MG63 (cell line): ENCODE measurements around the gene ESPNL. TPM values are rescaled to one million over a fixed set of nuclear protein-coding genes. Genes with fewer than 3 reads are reported as not detected.
"Not testable (repeated sequence)": the region's sequence is repeated elsewhere in the genome, so short reads cannot be mapped to it uniquely, and the experiment has no call there.

Experiments
- DNase-seq: peaks from one replicate; pipeline ENCODE4 v3.0.0-alpha.2; 2020
- H3K27me3 ChIP-seq: fragments of 250-450 bp; sonication (Bioruptor Pico); 2 replicates; pipeline ENCODE4 v1.5.1; 2020; ENCODE audit warnings: mild to moderate bottlenecking, moderate library complexity
- H3K36me3 ChIP-seq: fragments of 250-450 bp; sonication (Bioruptor Pico); 2 replicates; pipeline ENCODE4 v1.5.1; 2020; ENCODE audit warnings: mild to moderate bottlenecking, moderate library complexity
- H3K4me3 ChIP-seq: fragments of 250-450 bp; sonication (Bioruptor Pico); 2 replicates; pipeline ENCODE4 v1.5.1; 2020; ENCODE audit warnings: mild to moderate bottlenecking, moderate library complexity
- H3K9me3 ChIP-seq: fragments of 250-450 bp; sonication (Bioruptor Pico); 2 replicates; pipeline ENCODE4 v1.5.1; 2020; ENCODE audit warnings: mild to moderate bottlenecking, moderate library complexity
- total RNA-seq: library from RNA; depleted of rRNA; stranded (reverse); fragments of >200 nt; shearing (Covaris generic); gene quantifications from 2 replicates; pipeline ENCODE4 v1.2.3, GENCODE V29; 2014; ENCODE audit warnings: low replicate concordance

Gene ESPNL
- total RNA-seq, 1 experiment from 2014 or later, result 0.03 TPM

DNA sequence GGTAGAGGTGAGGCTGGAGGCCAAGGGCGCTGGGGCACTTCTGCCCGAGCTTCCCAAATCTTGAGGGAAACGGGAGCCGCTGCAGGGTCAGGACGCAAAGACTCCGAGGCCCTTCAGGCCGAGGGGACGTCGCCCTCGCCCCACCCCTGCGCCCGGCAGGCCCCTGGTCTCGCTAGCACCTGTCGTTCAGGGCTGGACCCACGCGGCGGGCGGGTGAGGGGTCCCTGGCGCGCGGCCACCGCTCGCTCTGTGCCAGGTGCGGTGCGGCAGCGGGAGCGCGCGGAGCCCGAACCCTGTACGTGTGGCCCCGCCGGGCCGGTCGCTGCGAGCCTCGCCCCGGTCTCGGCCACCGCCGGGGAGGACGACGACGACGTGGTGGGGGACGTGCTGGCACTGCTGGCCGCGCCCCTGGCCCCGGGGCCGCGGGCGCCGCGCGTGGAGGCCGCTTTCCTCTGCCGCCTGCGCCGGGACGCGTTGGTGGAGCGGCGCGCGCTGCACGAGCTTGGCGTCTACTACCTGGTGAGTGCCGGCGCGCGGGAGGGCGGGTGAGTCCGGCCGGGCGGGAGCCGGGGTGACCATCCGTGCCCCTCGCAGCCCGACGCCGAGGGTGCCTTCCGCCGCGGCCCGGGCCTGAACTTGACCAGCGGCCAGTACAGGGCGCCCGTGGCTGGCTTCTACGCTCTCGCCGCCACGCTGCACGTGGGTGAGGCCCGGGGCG is 63.5 kb downstream of the ESPNL start:
- no peak for DNase-seq
- no peaks in the 10 kb centered on the region for H3K27me3 ChIP-seq
- no peak overlapping the region for H3K4me3 ChIP-seq
- no peaks in the 10 kb centered on the region for H3K9me3 ChIP-seq
- H3K36me3 ChIP-seq, result peaks cover 13% of the 10 kb centered on the region

DNA sequence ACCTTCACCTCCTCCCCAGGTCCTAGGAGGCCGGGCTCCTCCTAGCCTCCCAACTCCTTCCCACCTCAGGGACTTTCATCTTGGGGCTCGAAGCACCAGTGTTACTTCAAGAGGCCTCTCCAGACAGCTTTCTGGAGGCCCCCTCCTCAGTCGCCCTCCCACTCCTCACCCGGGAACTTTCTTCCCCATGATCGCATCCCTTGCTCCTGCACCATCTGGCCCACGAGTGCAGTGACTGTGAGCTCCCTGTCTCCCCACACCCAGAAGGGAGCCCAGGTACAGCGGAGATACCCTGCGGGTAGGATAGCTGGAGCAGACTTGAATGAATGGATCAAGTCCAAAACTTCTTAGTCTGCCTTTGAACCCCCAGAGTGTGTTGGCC is 64.8 kb downstream of the ESPNL start:
- Histone ChIP-seq H3K4me3 (no peak overlapping the region), H3K36me3 (peaks cover 21% of the 10 kb centered on the region), H3K27me3 (no peaks in the 10 kb centered on the region), H3K9me3 (no peaks in the 10 kb centered on the region)
- DNase-seq, result no peak

DNA sequence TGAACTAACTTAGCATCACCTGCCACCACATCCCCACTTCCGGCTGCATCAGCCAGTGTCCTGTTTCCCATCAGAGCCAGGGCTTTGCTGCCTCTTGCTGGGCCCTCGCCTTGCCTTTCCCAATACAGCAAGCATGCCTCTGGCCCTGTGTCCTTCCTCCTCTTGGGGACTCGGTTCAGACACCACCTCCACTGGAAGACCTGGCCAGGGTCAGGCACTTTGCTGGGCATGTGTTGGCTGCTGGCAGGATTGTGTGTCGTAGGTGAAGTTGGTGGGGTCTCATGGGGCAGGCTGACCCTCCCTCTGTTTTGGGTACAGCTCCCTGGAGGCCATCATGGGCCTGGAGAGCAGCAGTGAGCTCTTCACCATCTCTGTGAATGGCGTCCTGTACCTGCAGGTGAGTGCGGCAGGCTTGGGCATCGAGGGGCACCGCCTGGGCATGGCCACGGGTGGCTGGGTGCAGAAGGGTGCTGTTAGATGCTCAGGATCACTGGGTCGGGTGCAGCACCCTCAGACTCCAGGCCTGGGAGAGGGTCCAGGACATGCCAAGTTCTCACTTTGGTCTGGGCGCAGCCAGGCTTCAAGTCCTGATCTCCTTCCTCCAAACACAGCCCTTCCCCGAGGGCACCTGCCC is 65.3 kb downstream of the ESPNL start:
- H3K36me3 ChIP-seq, result peaks cover 22% of the 10 kb centered on the region
- H3K27me3 ChIP-seq, result no peaks in the 10 kb centered on the region
- no peak overlapping the region for H3K4me3 ChIP-seq
- no peak for DNase-seq
- no peaks in the 10 kb centered on the region for H3K9me3 ChIP-seq

DNA sequence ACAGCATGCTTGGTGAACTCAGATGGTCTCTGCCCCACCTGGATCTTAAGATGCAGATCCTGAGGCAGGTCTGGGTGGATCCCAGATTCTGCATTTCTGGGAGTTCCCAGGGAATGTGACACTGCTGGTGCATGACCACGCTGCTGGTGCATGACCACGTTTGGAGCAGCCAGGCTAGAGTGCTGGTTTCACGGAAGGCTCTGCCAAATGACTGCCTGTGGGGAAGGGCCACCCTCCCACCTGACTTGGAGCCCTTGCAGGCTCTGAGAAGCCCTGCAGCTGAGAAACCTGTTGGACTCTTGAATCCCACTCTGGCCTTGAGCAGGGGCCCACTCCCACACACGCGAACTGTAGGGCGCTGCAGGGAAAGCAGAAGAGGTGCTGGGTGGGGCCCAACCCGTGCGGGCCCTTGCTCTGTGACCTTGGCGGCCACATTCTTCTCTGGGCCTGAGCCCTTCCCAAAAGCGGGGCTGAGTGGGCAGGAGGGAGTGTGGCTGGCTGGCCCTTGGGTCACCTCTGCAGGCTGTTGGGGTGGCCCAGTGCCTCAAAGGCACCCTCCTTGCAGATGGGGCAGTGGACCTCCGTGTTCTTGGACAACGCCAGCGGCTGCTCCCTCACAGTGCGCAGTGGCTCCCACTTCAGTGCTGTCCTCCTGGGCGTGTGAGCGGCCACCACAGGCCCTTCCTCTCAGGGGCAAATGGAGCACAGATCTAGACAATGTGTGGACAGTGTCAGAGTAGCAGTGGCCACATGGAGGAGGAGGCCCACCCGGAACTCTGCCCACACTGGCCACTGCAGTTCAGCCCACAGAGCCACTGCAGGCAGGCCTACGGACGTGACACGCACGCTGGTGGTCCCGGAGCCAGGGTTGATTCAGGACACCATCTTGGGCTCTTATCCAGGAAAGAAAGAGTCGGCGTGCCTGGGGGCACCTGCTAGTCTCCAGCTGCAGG is 66.5 kb downstream of the ESPNL start:
- no peaks in the 10 kb centered on the region for H3K27me3 ChIP-seq
- H3K9me3 ChIP-seq, result no peaks in the 10 kb centered on the region
- DNase-seq, result no peak
- peaks cover 32% of the 10 kb centered on the region for H3K36me3 ChIP-seq
- no peak overlapping the region for H3K4me3 ChIP-seq

DNA sequence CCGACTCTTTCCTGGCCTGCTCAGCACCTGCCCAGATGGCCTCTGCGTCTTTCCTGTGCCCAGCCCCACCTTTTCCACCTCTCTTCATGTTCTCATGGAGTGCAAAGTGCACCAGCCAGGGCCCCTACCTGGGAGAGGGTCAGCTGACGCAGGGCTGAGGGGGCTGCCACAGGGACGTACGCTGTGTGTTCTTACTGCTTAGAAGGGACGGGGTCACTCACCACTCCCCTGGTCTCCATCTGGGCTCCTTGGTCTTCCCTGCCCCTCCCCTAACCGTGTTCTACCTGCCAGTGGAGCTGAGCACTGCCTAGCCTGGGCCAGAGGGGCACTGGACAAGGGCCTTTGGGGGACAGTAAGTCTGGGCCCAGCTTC is 67.2 kb downstream of the ESPNL start:
- H3K4me3 ChIP-seq, result no peak overlapping the region
- H3K36me3 ChIP-seq, result peaks cover 39% of the 10 kb centered on the region
- DNase-seq, result no peak
- H3K9me3 ChIP-seq, result no peaks in the 10 kb centered on the region
- no peaks in the 10 kb centered on the region for H3K27me3 ChIP-seq

DNA sequence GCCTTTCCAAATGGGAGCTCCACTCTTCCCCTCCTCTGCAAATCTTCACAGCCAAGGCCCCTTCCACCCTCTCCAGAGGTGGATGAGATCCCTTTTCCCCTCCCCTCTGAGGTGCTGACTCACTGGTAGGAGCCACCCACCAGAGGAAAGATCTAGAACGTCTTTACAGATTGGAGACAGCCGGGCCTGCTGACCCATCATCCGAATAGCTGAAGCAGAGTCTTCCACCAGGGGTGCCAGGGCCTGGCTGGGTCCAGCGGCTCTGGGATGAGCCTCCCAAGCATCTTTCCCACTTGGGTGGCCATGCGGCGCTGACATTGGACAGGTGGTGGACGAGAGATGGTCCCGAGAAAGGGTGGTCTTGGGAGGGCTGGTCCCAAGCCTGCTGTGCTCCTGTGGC is 67.6 kb downstream of the ESPNL start:
- Histone ChIP-seq H3K36me3 (peaks cover 43% of the 10 kb centered on the region), H3K9me3 (no peaks in the 10 kb centered on the region), H3K27me3 (no peaks in the 10 kb centered on the region), H3K4me3 (no peak overlapping the region)
- DNase-seq, result no peak

DNA sequence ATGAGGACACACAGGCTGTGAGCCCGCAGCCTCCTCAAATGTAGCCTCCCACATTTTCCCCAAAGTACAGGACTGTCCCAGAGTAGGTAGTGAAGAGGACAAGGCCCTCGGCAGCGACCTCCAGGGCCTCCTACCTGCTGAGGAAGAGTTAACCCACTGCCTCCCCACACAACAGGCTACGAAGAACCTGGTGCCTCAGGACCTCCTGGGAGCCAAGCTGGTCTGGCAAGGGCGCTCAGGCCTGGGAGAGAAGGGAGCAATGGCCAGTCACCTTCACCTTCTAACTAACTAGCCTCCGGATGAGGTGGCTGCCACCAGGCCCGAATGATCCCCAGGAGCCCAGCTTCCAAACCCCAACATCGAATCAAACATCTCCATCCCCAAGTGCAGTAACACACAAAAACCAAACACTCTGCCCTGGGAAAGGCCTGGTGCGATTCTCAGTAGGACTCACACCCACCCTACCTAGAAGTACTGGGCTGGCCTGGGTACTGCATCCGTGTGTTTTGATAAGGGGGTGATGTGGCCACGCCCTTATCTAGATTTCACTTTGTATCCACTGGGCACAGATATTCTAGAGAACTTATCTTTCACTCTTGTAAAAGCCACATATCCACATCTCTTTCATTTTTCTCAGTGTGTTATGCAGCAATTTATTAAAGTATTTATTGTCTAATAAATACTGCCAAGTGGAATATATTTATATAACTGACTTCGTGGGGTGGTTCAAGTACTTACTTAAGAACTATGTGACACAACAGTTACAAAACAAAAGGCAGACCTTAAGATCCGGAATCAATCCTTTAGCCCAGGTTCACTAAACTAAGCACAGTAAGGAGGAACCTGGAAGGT is 68.3 kb downstream of the ESPNL start:
- H3K27me3 ChIP-seq, result no peaks in the 10 kb centered on the region
- no peaks in the 10 kb centered on the region for H3K9me3 ChIP-seq
- H3K36me3 ChIP-seq, result peaks cover 50% of the 10 kb centered on the region
- DNase-seq, result no peak
- no peak overlapping the region for H3K4me3 ChIP-seq

DNA sequence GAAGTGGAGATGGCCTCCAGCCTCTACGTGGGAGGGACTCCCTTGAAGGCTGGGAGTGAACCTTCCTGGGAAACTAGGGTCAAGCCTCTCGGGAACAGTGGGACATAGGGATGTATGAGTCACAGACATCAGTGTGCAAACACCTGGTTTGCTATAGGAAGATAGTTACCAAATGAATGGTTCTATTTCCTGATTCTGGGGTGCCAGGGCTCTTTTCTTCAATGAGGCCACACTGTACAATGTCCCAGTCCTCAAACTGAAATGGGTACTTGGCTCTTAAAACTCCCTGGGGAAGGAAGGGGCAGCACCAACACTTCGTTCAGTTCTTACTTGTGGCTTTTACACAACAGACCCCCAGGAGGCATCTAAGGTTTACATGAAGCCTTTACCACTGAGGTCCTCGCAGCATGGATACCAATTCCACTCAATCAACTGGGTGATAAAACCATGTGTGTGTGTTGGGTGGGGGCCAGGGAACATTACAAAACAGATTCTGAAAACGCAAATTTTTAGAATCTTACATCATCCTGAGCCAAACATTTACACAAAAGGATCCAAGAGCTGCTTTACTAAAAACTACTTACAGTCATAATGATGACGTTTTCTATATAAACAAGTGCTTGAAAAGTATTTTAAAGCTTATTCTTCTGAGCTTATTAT is 69.0 kb downstream of the ESPNL start:
- H3K27me3 ChIP-seq, result no peaks in the 10 kb centered on the region
- peaks cover 58% of the 10 kb centered on the region for H3K36me3 ChIP-seq
- peak; percentile 70 for DNase-seq
- no peak overlapping the region for H3K4me3 ChIP-seq
- H3K9me3 ChIP-seq, result no peaks in the 10 kb centered on the region

DNA sequence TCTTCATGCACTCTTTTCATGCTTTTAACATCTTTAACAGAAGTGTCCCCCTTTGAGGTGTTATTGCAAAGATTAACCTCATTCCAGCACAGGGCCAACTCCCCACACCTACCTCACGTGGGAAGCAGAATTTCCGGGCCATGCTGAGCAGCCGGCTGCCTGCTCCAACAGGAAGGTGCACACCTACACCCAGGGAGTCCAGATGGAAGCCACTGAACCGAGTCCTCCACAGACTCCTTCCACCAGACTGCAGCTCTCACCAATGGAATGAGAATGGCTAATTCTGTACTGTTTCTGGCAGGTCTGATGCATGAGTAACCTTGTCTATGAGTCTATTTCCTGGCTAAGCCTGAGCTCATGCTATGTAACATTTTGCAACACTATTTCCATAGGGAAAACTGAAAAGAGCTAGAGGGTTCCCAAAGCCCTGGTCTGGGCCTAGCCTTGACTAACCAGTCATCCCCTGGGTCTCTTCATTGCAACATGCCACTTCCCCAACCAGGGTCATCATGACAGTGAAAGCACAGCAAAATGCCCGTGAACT is 69.6 kb downstream of the ESPNL start:
- no peak overlapping the region for H3K4me3 ChIP-seq
- no peaks in the 10 kb centered on the region for H3K27me3 ChIP-seq
- peaks cover 64% of the 10 kb centered on the region for H3K36me3 ChIP-seq
- H3K9me3 ChIP-seq, result no peaks in the 10 kb centered on the region
- DNase-seq, result peak; percentile 76

DNA sequence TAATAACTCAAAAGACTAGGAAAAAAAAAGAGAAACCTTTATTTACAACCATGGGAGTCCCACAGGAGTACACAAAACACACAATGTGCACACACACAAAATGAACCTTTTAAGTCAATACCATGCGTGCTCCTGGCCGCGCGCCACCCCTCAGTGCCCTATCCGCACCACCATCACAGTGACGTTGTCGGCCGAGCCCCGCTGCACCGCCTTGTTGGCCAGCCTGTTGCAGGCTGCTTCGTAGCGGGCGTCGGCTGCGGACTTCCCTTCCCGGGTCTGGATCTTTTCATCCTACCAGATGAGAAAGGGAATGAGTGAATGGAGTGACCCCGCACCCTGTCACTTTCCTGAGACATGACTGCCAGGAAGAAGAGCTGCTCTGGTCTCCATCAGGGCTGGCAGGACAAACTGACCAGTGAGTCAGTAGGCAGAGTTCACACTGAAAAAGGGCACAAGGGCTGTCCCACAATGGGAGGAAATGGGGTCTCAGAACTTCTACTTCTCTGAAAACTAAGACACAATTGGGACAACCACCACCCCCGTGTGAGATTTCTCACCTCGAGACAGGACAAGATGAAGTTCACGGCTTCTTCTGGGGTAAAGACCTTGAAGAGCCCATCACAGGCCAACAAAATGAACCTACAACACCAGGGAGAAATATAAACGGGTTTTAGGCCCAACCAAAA is 70.4 kb downstream of the ESPNL start:
- Histone ChIP-seq H3K36me3 (peaks cover 70% of the 10 kb centered on the region), H3K9me3 (no peaks in the 10 kb centered on the region), H3K27me3 (no peaks in the 10 kb centered on the region), H3K4me3 (no peak overlapping the region)
- no peak for DNase-seq

DNA sequence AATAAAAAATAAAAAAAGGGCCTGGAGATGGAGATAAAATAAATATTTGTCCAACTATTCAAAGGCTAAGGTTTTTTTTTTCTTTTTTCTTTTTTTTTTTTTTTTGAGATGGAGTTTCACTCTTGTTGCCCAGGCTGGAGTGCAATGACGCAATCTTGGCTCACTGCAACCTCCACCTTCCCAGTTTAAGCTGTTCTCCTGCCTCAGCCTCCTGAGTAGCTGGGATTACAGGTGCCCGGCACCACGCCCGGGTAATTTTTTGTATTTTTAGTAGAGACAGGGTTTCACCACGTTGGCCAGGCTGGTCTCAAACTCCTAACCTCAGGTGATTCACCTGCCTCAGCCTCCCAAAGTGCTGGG is 70.9 kb downstream of the ESPNL start:
- H3K27me3 ChIP-seq, result not testable (repeated sequence)
- H3K36me3 ChIP-seq, result peaks cover 72% of the 10 kb centered on the region

DNA sequence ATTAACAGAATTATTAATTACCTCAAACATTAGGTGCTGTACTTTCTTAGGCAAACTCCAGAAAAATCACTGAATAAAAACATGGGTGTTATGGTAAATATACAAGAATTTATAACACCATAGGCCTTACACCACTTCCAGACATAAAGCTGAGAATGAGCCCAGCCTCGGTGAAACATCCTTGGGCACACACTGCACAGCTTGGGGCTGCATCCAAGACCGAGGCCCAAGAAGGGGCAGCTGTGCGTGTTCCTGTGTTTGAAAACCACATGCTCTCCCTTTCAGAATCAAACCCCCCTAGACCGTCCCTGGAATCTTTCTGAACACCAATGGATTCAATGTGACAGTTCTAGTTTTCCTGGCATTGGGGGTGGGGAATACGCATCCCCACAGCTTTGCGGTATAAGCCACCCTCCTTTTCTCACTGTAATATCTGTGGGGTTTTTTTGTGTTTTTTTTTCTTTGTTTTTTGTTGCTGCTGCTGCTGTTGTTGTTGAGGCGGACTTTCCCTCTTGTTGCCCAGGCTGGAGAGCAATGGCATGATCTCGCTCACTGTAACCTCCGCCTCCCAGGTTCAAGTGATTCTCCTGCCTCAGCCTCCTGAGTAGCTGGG is 71.5 kb downstream of the ESPNL start:
- Histone ChIP-seq H3K36me3 (peaks cover 77% of the 10 kb centered on the region), H3K27me3 (no peaks in the 10 kb centered on the region), H3K9me3 (no peaks in the 10 kb centered on the region), H3K4me3 (no peak overlapping the region)
- DNase-seq, result no peak

More for the DNA sequence above, 70.9 kb downstream of the ESPNL start:
- not testable (repeated sequence) for H3K9me3 ChIP-seq, DNase-seq, H3K4me3 ChIP-seq

DNA sequence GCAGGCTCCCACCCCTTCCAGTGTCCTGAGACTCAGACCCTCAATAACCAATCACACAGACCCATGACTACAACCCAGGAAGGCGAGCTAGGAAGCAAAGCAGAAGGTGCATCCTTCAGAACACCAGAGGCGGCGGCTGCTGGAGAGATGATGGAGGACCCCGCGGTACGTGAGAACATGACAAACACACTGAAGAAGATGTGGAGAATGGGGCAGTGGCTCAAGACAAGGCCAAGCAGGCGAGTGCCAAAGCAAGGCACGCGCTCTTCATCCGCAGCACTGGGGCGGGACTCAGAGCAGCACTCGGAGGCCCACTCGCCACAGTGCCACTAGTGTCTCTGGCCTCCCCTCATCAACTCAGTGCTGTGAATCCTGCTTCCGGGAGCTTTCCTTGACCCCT is 72.3 kb downstream of the ESPNL start:
- Histone ChIP-seq H3K27me3 (no peaks in the 10 kb centered on the region), H3K4me3 (no peak overlapping the region), H3K9me3 (no peaks in the 10 kb centered on the region), H3K36me3 (peaks cover 84% of the 10 kb centered on the region)
- no peak for DNase-seq

DNA sequence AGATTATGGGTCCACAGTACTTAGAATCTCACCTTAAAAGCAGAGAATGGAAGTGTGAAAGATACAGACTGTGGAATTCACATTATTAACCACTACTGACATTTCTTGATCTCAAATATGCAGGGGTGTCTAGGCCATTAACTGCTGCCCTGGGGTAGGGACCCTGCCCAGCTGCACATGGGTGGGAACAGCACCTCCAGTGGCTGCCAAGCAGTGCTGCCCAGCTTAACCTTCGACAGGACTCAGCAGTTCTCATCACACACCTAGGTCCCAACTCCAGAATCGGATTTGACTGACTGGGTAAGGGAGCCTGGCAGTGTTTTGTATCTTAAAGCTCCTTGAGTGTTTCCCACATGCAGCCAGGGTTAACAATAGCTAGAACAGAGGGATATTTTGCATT is 73.6 kb downstream of the ESPNL start:
- H3K36me3 ChIP-seq, result peaks cover 84% of the 10 kb centered on the region
- no peak overlapping the region for H3K4me3 ChIP-seq
- no peaks in the 10 kb centered on the region for H3K9me3 ChIP-seq
- no peaks in the 10 kb centered on the region for H3K27me3 ChIP-seq
- no peak for DNase-seq

DNA sequence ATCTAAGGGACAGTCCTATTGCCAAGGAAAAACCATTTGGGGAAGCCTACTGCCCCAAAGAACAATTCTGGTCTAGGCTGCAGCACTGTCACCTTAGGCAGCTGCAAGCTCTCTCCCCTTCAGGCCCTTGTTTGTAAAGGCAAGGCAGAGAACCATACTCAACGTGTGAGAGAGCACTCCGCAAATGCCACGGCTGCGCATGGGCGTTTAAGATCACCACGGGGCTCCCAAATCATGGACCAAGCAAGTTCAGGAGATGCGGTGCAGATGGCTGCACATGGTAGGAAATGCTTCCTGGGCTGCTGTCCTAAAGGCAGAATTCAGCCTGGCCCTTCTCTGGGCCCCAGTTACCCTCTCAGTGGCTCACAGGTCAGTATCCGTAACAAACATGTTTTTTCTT is 74.2 kb downstream of the ESPNL start:
- no peaks in the 10 kb centered on the region for H3K27me3 ChIP-seq
- H3K36me3 ChIP-seq, result peaks cover 84% of the 10 kb centered on the region
- no peak for DNase-seq
- no peak overlapping the region for H3K4me3 ChIP-seq
- H3K9me3 ChIP-seq, result no peaks in the 10 kb centered on the region
